Neural progenitor cell (in vitro differentiated cells): ENCODE data around the gene NUP88. TPM values are rescaled to one million over a fixed set of nuclear protein-coding genes. Genes with fewer than 3 reads are reported as not detected.

ENCODE experiments used
- DNase-seq: peaks from one replicate; pipeline ENCODE4 v3.0.0-alpha.2; 2016; ENCODE audit warnings: low spot score
- H2AFZ ChIP-seq: fragments of 200-600 bp; sonication (generic); replicated peaks from 2 replicates; pipeline ENCODE4 v1.6.1; 2016; ENCODE audit warnings: antibody characterized with exemption
- H3F3A ChIP-seq: fragments of 200-600 bp; sonication (generic); 2 replicates; pipeline ENCODE4 v1.6.1; 2016; ENCODE audit warnings: antibody characterized with exemption, low read depth
- H3K27ac ChIP-seq: fragments of 200-600 bp; sonication (generic); 2 replicates; pipeline ENCODE4 v1.5.1; 2016; ENCODE audit warnings: mild to moderate bottlenecking
- H3K27me3 ChIP-seq: fragments of 200-600 bp; sonication (generic); 2 replicates; pipeline ENCODE4 v1.6.1; 2016; ENCODE audit warnings: mild to moderate bottlenecking, moderate library complexity
- H3K36me3 ChIP-seq: fragments of 200-600 bp; sonication (generic); 2 replicates; pipeline ENCODE4 v1.5.1; 2016
- H3K4me1 ChIP-seq: fragments of 200-600 bp; sonication (generic); 2 replicates; pipeline ENCODE4 v1.6.1; 2016; ENCODE audit warnings: mixed run types
- H3K4me2 ChIP-seq: fragments of 200-600 bp; sonication (generic); 2 replicates; pipeline ENCODE4 v1.6.1; 2016
- H3K4me3 ChIP-seq: fragments of 200-600 bp; sonication (generic); 2 replicates; pipeline ENCODE4 v1.5.1; 2016
- H3K79me2 ChIP-seq: fragments of 200-600 bp; sonication (generic); 2 replicates; pipeline ENCODE4 v1.6.1; 2016; ENCODE audit warnings: low read depth
- H3K9ac ChIP-seq: fragments of 200-600 bp; sonication (generic); 2 replicates; pipeline ENCODE4 v1.6.1; 2016
- H3K9me3 ChIP-seq: fragments of 200-600 bp; sonication (generic); 2 replicates; pipeline ENCODE4 v1.5.1; 2016; ENCODE audit warnings: low read depth
- H4K20me1 ChIP-seq: fragments of 200-600 bp; sonication (generic); 2 replicates; pipeline ENCODE4 v1.6.1; 2016; ENCODE audit warnings: low read depth
- H3K27ac Mint-ChIP-seq: 3 replicates; pipeline ENCODE4 v1.8.0; 2021; ENCODE audit warnings: mixed read lengths
- H3K27me3 Mint-ChIP-seq: 2 replicates; pipeline ENCODE4 v1.8.0; 2022; ENCODE audit warnings: low read depth, mild to moderate bottlenecking, inconsistent platforms, moderate library complexity, mixed read lengths; ENCODE audit not compliant: insufficient read depth
- H3K36me3 Mint-ChIP-seq: 3 replicates; pipeline ENCODE4 v1.8.0; 2021; ENCODE audit warnings: mixed read lengths
- H3K4me1 Mint-ChIP-seq: 3 replicates; pipeline ENCODE4 v1.8.0; 2021; ENCODE audit warnings: mixed read lengths
- H3K4me3 Mint-ChIP-seq: 3 replicates; pipeline ENCODE4 v1.8.0; 2021; ENCODE audit warnings: mild to moderate bottlenecking, moderate library complexity, mixed read lengths
- H3K9me3 Mint-ChIP-seq: 3 replicates; pipeline ENCODE4 v1.8.0; 2020; ENCODE audit warnings: mixed read lengths
- EZH2 ChIP-seq: fragments of 200-600 bp; sonication (generic); IDR thresholded peaks from 2 replicates; pipeline ENCODE4 v1.6.1; 2017; ENCODE audit warnings: antibody characterized with exemption, mild to moderate bottlenecking, moderate library complexity
- EZH2phosphoT487 ChIP-seq: fragments of 200-600 bp; sonication (generic); IDR thresholded peaks from 2 replicates; pipeline ENCODE4 v1.6.1; 2017; ENCODE audit warnings: antibody characterized with exemption
- total RNA-seq: library from RNA; depleted of rRNA; stranded (reverse); fragments of >200 nt; gene quantifications from 2 replicates; pipeline ENCODE4 v1.2.3, GENCODE V29; 2015; ENCODE audit warnings: low replicate concordance
- TF ChIP-seq, protein P1 (sequence below): fragments of 200-600 bp; sonication (generic); IDR thresholded peaks from 2 replicates; pipeline ENCODE4 v1.5.1; 2017; ENCODE audit warnings: antibody characterized with exemption, mild to moderate bottlenecking

Gene NUP88
- total RNA-seq, 1 donor from 2014 or later, result 135 TPM

DNA sequence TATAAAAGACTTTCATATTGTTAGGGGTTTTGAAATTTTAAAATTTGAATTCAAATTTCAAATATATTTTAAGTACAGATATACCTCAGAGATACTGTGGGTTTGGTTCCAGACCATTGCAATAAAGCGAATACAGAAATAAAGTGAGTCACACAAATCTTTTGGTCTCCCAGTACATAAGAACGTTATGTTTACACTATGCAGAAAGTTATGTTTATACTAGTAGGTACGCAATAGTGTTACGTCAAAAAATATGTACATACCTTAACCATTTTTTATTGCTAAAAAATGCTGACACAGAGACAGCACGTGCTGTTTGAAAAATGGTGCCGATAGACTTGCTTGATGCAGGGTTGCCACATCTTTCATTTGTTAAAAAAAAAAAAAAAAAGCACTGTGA, 19.7 kb downstream of the NUP88 start:
- no peak overlapping the region for H3K27ac ChIP-seq
- TF ChIP-seq EZH2 (no peak), EZH2phosphoT487 (no peak)
- TF ChIP-seq, protein P1, sequence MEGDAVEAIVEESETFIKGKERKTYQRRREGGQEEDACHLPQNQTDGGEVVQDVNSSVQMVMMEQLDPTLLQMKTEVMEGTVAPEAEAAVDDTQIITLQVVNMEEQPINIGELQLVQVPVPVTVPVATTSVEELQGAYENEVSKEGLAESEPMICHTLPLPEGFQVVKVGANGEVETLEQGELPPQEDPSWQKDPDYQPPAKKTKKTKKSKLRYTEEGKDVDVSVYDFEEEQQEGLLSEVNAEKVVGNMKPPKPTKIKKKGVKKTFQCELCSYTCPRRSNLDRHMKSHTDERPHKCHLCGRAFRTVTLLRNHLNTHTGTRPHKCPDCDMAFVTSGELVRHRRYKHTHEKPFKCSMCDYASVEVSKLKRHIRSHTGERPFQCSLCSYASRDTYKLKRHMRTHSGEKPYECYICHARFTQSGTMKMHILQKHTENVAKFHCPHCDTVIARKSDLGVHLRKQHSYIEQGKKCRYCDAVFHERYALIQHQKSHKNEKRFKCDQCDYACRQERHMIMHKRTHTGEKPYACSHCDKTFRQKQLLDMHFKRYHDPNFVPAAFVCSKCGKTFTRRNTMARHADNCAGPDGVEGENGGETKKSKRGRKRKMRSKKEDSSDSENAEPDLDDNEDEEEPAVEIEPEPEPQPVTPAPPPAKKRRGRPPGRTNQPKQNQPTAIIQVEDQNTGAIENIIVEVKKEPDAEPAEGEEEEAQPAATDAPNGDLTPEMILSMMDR, result no peak
- H4K20me1 ChIP-seq, result no peaks in the 10 kb centered on the region
- Mint-ChIP-seq H3K9me3 (no peaks in the 10 kb centered on the region), H3K27ac (no peak overlapping the region), H3K4me1 (no peaks in the 10 kb centered on the region), H3K27me3 (no peaks in the 10 kb centered on the region), H3K4me3 (no peak overlapping the region), H3K36me3 (peaks cover 28% of the 10 kb centered on the region)
- DNase-seq, result no peak
- no peak overlapping the region for H3K4me3 ChIP-seq
- no peak overlapping the region for H3K4me2 ChIP-seq
- peaks cover 30% of the 10 kb centered on the region for H3K36me3 ChIP-seq
- no peaks in the 10 kb centered on the region for H3K79me2 ChIP-seq
- no peaks in the 10 kb centered on the region for H3K9me3 ChIP-seq
- no peaks in the 10 kb centered on the region for H3K4me1 ChIP-seq
- H3K27me3 ChIP-seq, result no peaks in the 10 kb centered on the region
- no peaks in the 10 kb centered on the region for H3F3A ChIP-seq
- no peak overlapping the region for H2AFZ ChIP-seq
- H3K9ac ChIP-seq, result no peak overlapping the region

DNA sequence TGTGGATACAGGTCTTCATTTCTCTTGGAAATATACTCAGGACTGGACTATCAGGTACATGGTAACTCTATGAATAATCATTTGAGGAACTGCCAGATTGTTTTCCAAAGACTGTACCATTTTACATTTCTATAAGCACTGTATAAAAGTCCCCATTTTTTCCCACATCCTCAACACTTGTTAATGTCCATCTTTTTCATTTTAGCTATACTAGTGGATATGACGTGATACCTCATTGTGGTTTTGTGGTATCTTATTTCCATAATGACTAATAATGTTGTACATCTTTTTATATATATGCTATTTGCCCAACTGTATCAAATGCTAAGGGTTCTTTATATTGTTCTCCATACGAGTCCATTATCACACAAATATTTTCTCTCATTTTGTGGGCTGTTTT, 22.9 kb downstream of the NUP88 start:
- no peak overlapping the region for H3K4me3 ChIP-seq
- Mint-ChIP-seq H3K9me3 (no peaks in the 10 kb centered on the region), H3K36me3 (peaks cover 35% of the 10 kb centered on the region), H3K4me3 (no peak overlapping the region), H3K4me1 (no peaks in the 10 kb centered on the region), H3K27me3 (no peaks in the 10 kb centered on the region), H3K27ac (no peak overlapping the region)
- H3K27me3 ChIP-seq, result no peaks in the 10 kb centered on the region
- DNase-seq, result no peak
- H3K4me1 ChIP-seq, result no peaks in the 10 kb centered on the region
- H3K36me3 ChIP-seq, result peaks cover 27% of the 10 kb centered on the region
- H3K27ac ChIP-seq, result no peak overlapping the region
- H4K20me1 ChIP-seq, result no peaks in the 10 kb centered on the region
- no peak overlapping the region for H3K4me2 ChIP-seq
- no peak overlapping the region for H2AFZ ChIP-seq
- H3F3A ChIP-seq, result no peaks in the 10 kb centered on the region
- no peaks in the 10 kb centered on the region for H3K79me2 ChIP-seq
- H3K9ac ChIP-seq, result no peak overlapping the region
- TF ChIP-seq EZH2phosphoT487 (no peak), EZH2 (no peak)
- TF ChIP-seq, protein P1, result no peak
- no peaks in the 10 kb centered on the region for H3K9me3 ChIP-seq

DNA sequence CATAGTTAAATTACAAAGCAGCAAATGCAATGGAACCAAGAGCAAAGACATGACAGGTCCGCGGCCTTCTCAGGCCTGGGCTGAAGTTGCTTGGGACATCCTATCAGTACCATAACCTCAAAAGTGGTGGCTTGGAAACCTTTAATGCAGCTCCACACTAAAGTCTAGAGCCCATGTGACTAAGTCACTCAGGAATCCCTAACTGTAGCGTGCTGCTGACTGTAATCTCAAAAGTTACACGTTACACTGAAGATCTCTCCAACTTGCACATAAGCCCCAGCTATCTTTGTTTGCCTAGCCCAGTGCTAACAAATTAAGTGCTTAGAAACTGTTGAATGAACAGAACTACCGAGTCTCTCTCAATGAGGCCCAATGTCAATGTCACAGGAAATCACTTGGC, 27.8 kb downstream of the NUP88 start:
- H3K4me3 Mint-ChIP-seq, result no peak overlapping the region
- H3K36me3 ChIP-seq, result peaks cover 17% of the 10 kb centered on the region
- TF ChIP-seq EZH2phosphoT487, result no peak
- TF ChIP-seq, protein P1, result no peak
- TF ChIP-seq EZH2, result no peak

More for the DNA sequence above, 27.8 kb downstream of the NUP88 start:
- Histone ChIP-seq H3K27me3 (no peaks in the 10 kb centered on the region), H2AFZ (no peak overlapping the region), H3F3A (no peaks in the 10 kb centered on the region), H3K9me3 (no peaks in the 10 kb centered on the region), H3K4me2 (no peak overlapping the region), H3K4me3 (no peak overlapping the region), H3K79me2 (no peaks in the 10 kb centered on the region), H4K20me1 (no peaks in the 10 kb centered on the region), H3K27ac (no peak overlapping the region), H3K9ac (no peak overlapping the region), H3K4me1 (no peaks in the 10 kb centered on the region)
- H3K27me3 Mint-ChIP-seq, result peaks cover 2% of the 10 kb centered on the region
- no peak overlapping the region for H3K27ac Mint-ChIP-seq
- H3K36me3 Mint-ChIP-seq, result peaks cover 37% of the 10 kb centered on the region
- no peaks in the 10 kb centered on the region for H3K9me3 Mint-ChIP-seq
- DNase-seq, result no peak
- H3K4me1 Mint-ChIP-seq, result no peaks in the 10 kb centered on the region
